GM04503 (cell line): Measurements from ENCODE around the gene UBAP1L.
"Not testable (repeated sequence)": the region's sequence is repeated elsewhere in the genome, so short reads cannot be mapped to it uniquely, and the experiment has no call there.

ENCODE experiments used
- DNase-seq: peaks from one replicate; pipeline ENCODE4 v3.0.0-alpha.2; 2012; ENCODE audit warnings: low read depth

UBAP1L gene

GRCh38 chr15:65115086-65115485, at the start of gene UBAP1L:
Gene UBAP1L, minus strand, starts transcription at chr15:65115200. Its CDS starts 8,985 bp downstream, at chr15:65106215.
- no peak for DNase-seq

GRCh38 chr15:65164139-65164538, 49.1 kb upstream of the UBAP1L start:
- DNase-seq: no peak

GRCh38 chr15:65163041-65163440, 48.0 kb upstream of the UBAP1L start:
- no peak for DNase-seq

GRCh38 chr15:65156692-65157091, 41.7 kb upstream of the UBAP1L start:
- no peak for DNase-seq

GRCh38 chr15:65154720-65155119, 39.7 kb upstream of the UBAP1L start:
- DNase-seq: no peak

GRCh38 chr15:65147902-65148301, 32.9 kb upstream of the UBAP1L start:
- DNase-seq: no peak

- DNase-seq: no peak
Measured at GRCh38 chr15:65146438-65146837, 31.4 kb upstream of the UBAP1L start.

GRCh38 chr15:65138631-65139030, 23.6 kb upstream of the UBAP1L start:
- not testable (repeated sequence) for DNase-seq

- DNase-seq: not testable (repeated sequence)
Measured at GRCh38 chr15:65137893-65138292, 22.9 kb upstream of the UBAP1L start.

- not testable (repeated sequence) for DNase-seq
Measured at GRCh38 chr15:65137089-65137488, 22.1 kb upstream of the UBAP1L start.

- DNase-seq: no peak
Measured at GRCh38 chr15:65134538-65134937, 19.5 kb upstream of the UBAP1L start.

- DNase-seq: peak; percentile 63
Measured at GRCh38 chr15:65133548-65134200, 18.7 kb upstream of the UBAP1L start, which contains the start of gene PDCD7. Gene PDCD7, minus strand, starts transcription at chr15:65133808. Its CDS starts 27 bp downstream, at chr15:65133781.

- DNase-seq: peak; percentile 11
Measured at GRCh38 chr15:65132878-65133547, 18.0 kb upstream of the UBAP1L start.

GRCh38 chr15:65130941-65131340, 15.9 kb upstream of the UBAP1L start:
- DNase-seq: no peak

- DNase-seq: no peak
Measured at GRCh38 chr15:65115542-65115941, 542 bp upstream of the UBAP1L start.

- no peak for DNase-seq
Measured at GRCh38 chr15:65110676-65111292, 4.2 kb downstream of the UBAP1L start.

- DNase-seq: no peak
Measured at GRCh38 chr15:65106011-65106590, 8.9 kb downstream of the UBAP1L start.

- no peak for DNase-seq
Measured at GRCh38 chr15:65105038-65105437, 10.0 kb downstream of the UBAP1L start.

- DNase-seq: no peak
Measured at GRCh38 chr15:65102912-65103311, 12.1 kb downstream of the UBAP1L start.

GRCh38 chr15:65101891-65102708, 12.9 kb downstream of the UBAP1L start:
- no peak for DNase-seq

- DNase-seq: peak; percentile 9
Measured at GRCh38 chr15:65101411-65101890, 13.5 kb downstream of the UBAP1L start.

- DNase-seq: no peak
Measured at GRCh38 chr15:65100442-65100841, 14.6 kb downstream of the UBAP1L start.
